Measurements from ENCODE around the gene USP43. TPM values are rescaled to one million over a fixed set of nuclear protein-coding genes. Genes with fewer than 3 reads are reported as not detected.

The USP43 gene
- total RNA-seq, 1 experiment from 2014 or later: 0.34 TPM

DNA sequence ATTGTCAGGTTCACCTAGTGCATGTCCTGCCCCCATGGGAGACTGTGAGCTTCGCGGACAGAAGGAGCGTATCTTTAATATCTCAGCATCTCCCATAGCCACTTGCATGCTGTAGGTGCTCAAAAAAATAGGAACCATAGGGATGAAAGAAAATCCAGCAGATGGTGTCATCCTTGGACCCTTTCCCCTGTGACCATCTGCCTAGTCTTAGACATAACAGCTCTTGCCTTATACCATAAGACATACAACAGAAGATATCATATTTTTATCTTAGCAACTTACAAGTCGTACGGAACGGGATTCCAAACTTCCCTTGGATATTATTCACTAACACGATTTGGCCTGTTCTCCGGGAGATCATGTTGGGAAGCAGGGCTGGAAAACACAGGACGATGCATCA, 131.6 kb downstream of the USP43 start:
- DNase-seq (ENCODE audit: low spot score): no peak
- POLR2A ChIA-PET (ENCODE audit: low non-redundant PET): no interaction called here
- no peaks in the 10 kb centered on the region for H3K36me3 ChIP-seq (ENCODE audit: insufficient read depth, low read length, poor library complexity, severe bottlenecking)
- no peaks in the 10 kb centered on the region for H3K4me1 ChIP-seq (ENCODE audit: insufficient read depth, low read length, poor library complexity, severe bottlenecking)
- intact Hi-C loops (cut with micrococcal nuclease; ENCODE audit: unreplicated experiment): no loop called here
- H3K4me3 ChIP-seq (ENCODE audit: low read depth, low read length, poor library complexity, severe bottlenecking): no peak overlapping the region
- TF ChIP-seq EZH2 (IDR thresholded peaks at IDR 0.05; ENCODE audit: borderline replicate concordance, low read depth, low read length, poor library complexity, severe bottlenecking): no peak
- TF ChIP-seq, protein P1, sequence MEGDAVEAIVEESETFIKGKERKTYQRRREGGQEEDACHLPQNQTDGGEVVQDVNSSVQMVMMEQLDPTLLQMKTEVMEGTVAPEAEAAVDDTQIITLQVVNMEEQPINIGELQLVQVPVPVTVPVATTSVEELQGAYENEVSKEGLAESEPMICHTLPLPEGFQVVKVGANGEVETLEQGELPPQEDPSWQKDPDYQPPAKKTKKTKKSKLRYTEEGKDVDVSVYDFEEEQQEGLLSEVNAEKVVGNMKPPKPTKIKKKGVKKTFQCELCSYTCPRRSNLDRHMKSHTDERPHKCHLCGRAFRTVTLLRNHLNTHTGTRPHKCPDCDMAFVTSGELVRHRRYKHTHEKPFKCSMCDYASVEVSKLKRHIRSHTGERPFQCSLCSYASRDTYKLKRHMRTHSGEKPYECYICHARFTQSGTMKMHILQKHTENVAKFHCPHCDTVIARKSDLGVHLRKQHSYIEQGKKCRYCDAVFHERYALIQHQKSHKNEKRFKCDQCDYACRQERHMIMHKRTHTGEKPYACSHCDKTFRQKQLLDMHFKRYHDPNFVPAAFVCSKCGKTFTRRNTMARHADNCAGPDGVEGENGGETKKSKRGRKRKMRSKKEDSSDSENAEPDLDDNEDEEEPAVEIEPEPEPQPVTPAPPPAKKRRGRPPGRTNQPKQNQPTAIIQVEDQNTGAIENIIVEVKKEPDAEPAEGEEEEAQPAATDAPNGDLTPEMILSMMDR (conservative IDR thresholded peaks at IDR 0.05; ENCODE audit: low read depth, low read length): no peak
- CTCF ChIA-PET: no interaction called here
- no peaks in the 10 kb centered on the region for H3K9me3 ChIP-seq (ENCODE audit: low read depth, low read length, poor library complexity, severe bottlenecking)
- H3K27ac ChIP-seq (ENCODE audit: low read depth, low read length, poor library complexity, severe bottlenecking): no peak overlapping the region
- peaks cover 48% of the 10 kb centered on the region for H3K27me3 ChIP-seq (replicated peaks; ENCODE audit: insufficient read depth, low read depth, low read length, poor library complexity)
- BruUV-seq (replicated peaks): no TSS peak

Other genes starting within 250 kb of the USP43 start
- 51.4 and 56.4 TPM in 2 replicates for gene STX8, start 69.7 kb upstream of the USP43 start, total RNA-seq (2021)
- gene CFAP52, start 68.9 kb upstream of the USP43 start, total RNA-seq (2021): not detected in 2 replicates
- gene DHRS7C, start 146.1 kb downstream of the USP43 start, total RNA-seq (2021): not detected in 2 replicates
- gene GSG1L2, start 176.6 kb downstream of the USP43 start, total RNA-seq (2021): not detected in 2 replicates
- not detected in 2 replicates for gene GLP2R, start 180.4 kb downstream of the USP43 start, total RNA-seq (2021)